ENCODE results near the gene FLAD1. TPM values are rescaled to one million over a fixed set of nuclear protein-coding genes. Genes with fewer than 3 reads are reported as not detected.

The FLAD1 gene
- total RNA-seq, 1 experiment from 2014 or later = 60.4 TPM

- DNase-seq (ENCODE audit: extremely low read depth, low read depth) = no peak
Observed at GRCh38 chr1:154951901-154952657, 31.1 kb upstream of the FLAD1 start.

- DNase-seq (ENCODE audit: extremely low read depth, low read depth) = no peak
Observed at GRCh38 chr1:154952664-154953063, 30.5 kb upstream of the FLAD1 start.

- DNase-seq (ENCODE audit: extremely low read depth, low read depth) = no peak
Observed at GRCh38 chr1:154953611-154954038, 29.5 kb upstream of the FLAD1 start.

- no peak for DNase-seq (ENCODE audit: extremely low read depth, low read depth)
Observed at GRCh38 chr1:154954541-154954940, 28.6 kb upstream of the FLAD1 start.

- no peak for DNase-seq (ENCODE audit: extremely low read depth, low read depth)
Observed at GRCh38 chr1:154955039-154955717, 28.0 kb upstream of the FLAD1 start.

GRCh38 chr1:154955718-154956543, 27.2 kb upstream of the FLAD1 start, which contains the start of gene PBXIP1:
PBXIP1 (minus strand) TSS chr1:154956099; CDS start chr1:154953721, 2,378 bp downstream.
- peak; percentile 94 for DNase-seq (ENCODE audit: extremely low read depth, low read depth)

GRCh38 chr1:154956544-154956941, 26.6 kb upstream of the FLAD1 start:
- DNase-seq (ENCODE audit: extremely low read depth, low read depth) = no peak

GRCh38 chr1:154957091-154957657, 26.0 kb upstream of the FLAD1 start:
- DNase-seq (ENCODE audit: extremely low read depth, low read depth) = no peak

- DNase-seq (ENCODE audit: extremely low read depth, low read depth) = no peak
Observed at GRCh38 chr1:154958036-154958435, 25.1 kb upstream of the FLAD1 start.

GRCh38 chr1:154958681-154959425, 24.3 kb upstream of the FLAD1 start:
- DNase-seq (ENCODE audit: extremely low read depth, low read depth) = no peak

GRCh38 chr1:154959426-154959780, 23.7 kb upstream of the FLAD1 start:
- no peak for DNase-seq (ENCODE audit: extremely low read depth, low read depth)

- DNase-seq (ENCODE audit: extremely low read depth, low read depth) = no peak
Observed at GRCh38 chr1:154960446-154961136, 22.6 kb upstream of the FLAD1 start.

GRCh38 chr1:154961207-154962155, 21.7 kb upstream of the FLAD1 start, which contains the start of gene PYGO2:
PYGO2 (minus strand) TSS chr1:154961782; CDS start chr1:154961576, 206 bp downstream.
- peak; percentile 73 for DNase-seq (ENCODE audit: extremely low read depth, low read depth)

GRCh38 chr1:154962156-154962749, 20.9 kb upstream of the FLAD1 start:
- DNase-seq (ENCODE audit: extremely low read depth, low read depth) = no peak

GRCh38 chr1:154962795-154963330, 20.3 kb upstream of the FLAD1 start:
- no peak for DNase-seq (ENCODE audit: extremely low read depth, low read depth)

- DNase-seq (ENCODE audit: extremely low read depth, low read depth) = no peak
Observed at GRCh38 chr1:154963643-154964042, 19.5 kb upstream of the FLAD1 start.

- no peak for DNase-seq (ENCODE audit: extremely low read depth, low read depth)
Observed at GRCh38 chr1:154964359-154964758, 18.8 kb upstream of the FLAD1 start.

GRCh38 chr1:154966111-154966510, 17.0 kb upstream of the FLAD1 start:
- DNase-seq (ENCODE audit: extremely low read depth, low read depth) = no peak

Data from NCI-H460 (cell line).